ENCODE data around the gene BRINP2.

The BRINP2 gene

DNA sequence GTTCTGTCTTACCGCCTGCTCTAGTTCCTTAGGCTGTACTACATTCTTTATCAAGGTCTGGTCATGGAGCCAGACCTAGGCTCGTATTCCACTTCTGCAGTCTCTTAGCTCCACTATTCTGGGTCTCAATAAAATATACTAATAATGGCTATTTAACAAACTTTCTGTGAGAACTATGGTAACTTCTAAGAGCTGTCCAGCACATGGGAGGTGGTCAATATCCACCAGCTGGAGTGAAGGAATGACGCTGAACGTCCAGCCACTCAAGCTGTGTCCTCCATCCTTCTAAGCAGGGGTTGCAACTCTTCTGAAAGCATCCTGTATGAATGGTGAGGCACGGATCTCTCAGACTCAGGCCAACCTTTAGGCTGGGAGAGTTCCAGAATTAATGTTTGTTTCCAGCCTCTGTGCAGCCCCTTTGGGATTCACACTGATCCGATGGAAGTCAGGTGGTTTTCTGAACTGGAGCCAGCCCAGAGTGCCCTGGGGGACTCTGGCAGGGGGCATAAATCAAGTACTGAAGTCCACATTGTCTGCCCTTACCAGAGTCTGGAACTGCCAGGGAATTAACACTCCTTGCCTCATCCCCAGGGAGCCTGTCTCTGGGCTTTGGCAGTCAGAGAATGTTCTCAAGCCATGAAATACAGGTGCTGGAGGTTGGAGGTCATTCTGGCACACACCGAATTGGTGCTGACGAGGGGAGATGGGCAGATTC lies 57.4 kb downstream of the BRINP2 start:
- no peak for DNase-seq

DNA sequence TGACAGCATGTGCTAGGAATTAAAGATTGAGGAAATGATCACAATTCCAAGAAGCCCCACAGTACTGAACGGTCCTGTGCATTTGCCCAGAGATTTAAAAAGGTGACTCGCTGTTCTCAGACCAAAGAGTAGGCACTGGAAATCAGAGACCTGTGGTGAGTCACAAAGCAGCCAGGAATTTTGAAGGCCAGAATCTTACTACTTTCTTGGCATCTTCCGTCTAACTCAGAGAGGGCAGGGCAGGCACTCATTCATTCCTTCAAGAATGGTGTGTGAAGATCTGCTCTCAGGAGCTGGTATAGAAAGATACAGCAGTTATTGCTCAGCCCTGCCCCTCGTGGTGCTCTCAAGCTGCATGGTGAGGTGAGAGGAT lies 57.9 kb downstream of the BRINP2 start:
- DNase-seq = no peak

DNA sequence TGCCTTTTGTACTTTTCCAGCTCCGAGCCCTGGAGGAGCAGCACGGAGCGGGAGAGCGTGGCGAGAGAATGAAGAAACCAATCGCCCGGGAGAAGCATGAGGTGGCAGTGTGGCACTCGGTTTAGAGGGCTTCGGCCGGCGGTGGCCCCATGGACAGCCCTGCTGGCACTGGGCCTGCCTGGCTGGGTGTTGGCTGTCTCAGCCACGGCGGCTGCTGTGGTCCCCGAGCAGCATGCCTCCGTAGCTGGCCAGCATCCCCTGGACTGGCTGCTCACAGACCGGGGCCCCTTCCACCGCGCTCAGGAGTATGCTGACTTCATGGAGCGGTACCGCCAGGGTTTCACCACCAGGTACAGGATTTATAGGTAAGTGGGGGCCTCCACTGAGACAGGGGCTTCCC lies 59.0 kb downstream of the BRINP2 start:
- DNase-seq = no peak

DNA sequence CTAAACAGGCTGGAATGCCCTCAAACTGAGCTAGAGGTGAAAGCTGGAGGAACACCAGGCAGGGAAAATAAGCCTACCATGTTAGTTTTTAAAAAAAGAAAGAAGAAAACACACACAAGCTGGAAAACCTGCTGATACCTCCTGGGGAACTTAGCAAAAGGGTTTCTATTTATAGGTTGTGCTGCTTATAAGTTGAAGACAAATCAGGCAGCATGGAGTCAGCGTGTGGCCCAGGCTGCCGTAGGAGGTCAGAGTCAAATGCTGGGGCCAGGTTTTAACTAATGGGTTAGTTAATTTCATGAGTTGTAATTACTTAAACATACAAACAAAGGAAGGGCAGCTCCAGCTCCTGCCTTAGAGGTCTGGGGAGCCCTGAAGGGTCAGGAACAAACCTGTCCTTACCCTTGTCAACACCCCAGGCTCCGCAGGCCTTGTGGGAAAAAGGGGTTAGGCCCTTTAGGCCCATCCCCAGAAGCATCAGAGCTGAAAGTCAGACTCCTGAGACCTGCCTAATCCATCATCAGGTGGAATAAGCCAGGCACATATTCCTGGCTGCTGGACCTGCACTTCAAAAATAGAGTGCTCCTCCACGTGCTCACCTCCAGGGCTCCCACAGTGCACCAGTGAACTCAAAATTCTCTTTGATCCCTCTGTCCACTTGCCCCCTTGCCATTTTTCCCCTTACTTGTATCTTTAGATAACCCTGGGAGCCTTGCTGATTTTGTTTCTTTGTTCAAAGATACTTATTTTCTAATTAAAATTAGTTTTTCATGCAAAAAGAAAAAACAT lies 59.7 kb downstream of the BRINP2 start:
- DNase-seq = no peak

DNA sequence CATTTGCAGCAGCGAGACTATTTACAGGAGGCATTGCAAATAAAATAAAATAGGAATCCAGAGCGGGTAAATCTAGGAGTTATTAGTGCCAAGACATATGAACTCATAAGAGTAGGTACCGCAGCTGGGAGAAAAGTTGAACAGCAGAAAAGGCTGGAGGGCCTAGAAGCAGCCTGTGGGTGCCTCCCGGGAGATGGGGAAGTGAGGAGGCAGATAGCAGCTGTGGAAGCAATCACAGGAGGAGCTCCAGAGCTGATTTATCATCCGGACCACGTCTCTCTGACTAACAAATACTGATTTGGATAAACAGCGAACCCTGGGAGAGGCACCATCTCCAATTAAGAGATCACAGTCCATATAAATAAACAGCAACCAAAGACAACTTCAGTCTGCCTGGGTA lies 64.6 kb downstream of the BRINP2 start:
- no peak for DNase-seq

DNA sequence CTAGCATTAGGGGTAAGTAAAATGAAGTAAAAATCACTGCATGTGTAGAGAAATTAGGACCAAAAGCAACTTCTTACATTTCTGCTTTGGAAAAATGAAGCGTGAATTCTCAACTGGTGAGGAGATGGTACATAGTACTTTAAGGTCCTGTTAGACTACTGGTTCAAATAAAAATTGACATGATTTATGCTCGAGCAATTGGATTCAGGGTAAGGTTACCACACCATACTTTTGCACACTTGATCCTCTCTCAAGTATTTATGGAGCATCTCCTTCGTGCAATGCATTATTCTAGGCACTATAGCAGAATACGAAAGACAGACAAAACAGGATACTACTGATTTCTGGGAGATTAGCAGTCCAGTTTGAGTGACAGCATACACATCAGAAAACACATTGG lies 66.2 kb downstream of the BRINP2 start:
- no peak for DNase-seq

DNA sequence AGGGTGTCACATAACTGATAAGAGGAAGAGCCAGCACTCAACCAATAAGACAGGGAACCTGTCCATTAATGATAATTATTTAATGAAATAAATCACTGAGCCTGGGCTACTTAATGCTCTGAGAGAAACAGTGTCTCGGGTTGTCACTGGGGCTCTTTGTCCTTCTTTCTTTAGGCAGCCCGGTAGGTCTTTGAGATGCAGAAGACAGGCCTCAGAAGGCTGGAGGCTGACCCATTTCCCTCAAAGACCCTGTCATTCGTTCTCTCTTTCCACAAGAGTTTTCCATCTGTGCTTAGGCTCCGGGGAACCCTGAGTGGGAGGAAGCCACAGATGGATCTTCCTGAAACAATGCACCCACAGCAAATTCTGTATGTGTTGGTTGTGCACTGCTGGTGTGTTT lies 68.2 kb downstream of the BRINP2 start:
- DNase-seq = no peak

DNA sequence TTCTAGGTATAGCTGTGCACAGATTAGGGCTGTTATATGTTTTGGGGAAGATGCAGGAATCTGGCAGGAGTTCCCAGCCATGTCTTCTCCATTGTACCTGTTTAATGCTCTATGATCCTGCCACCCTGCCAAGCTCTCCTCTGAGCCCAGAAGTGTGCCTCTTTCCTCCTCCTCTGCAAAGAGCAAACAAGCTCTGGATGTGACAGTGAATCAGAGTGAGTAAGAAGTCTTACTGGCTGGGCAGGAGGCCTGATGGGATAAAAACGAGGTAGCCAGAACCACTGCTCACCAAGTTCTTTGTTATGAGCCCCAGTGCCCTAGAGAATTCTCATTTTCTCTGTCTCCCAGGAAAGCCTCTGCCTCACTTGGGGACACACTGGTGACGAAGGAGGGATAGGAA lies 69.0 kb downstream of the BRINP2 start:
- DNase-seq = no peak

DNA sequence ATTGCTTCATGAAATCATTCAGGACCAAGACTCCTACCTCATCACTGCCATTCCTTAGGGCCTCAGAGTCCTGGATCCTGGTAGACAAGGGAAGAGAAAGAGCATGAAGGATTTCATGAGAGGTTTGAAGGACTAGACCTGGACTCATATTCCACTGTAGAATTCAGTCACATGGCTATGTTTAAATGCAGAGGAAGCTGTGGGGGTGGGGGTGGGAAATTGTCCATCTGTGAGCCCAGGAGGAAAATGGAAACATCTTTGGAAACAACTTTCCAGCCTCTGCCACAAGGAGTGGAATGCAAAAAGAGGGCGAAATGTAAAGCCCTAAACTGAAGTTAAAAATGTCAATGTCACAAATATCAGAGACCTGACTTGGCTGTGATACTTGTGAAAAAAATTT lies 73.0 kb downstream of the BRINP2 start:
- DNase-seq = no peak

DNA sequence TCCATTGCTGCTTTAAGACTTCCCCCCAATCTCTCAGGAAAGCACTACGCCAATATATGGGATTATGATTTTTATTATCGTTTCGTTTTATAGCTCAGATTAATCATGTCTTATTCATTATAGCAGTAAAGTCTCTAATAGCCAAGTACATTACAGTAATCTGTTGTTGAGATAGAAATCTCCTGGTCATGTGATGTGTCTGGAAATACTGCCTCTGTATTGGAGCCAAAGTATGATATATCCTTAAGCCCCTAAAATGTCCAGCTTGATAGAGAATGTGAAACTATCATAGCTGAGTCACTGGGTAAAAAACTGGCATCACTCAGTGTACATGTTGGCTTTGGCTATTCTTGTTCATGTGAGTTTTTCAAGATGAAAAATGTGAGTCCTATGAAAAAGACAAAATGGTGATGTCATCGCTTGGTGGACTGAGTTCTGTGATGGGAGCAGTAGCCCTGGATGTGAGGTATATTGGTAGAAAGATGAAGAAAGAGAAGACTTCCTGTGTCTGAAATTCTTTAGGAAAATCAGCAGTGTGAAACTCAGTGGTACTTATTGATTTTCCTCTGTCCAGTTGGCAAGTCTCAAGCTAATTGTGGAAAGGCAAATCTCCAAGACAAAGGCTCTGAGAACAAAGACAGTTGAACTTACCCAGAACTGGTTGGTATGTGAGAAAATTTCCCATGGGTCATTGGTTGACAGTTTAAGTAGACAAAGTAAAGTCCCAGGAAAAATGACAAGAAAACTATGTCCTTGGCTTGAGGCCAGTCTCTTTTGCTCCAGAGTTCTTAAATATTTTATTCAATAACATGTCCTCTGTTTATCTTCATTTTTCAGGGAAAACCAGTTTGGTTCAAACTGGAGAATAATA lies 76.2 kb downstream of the BRINP2 start:
- DNase-seq = no peak

DNA sequence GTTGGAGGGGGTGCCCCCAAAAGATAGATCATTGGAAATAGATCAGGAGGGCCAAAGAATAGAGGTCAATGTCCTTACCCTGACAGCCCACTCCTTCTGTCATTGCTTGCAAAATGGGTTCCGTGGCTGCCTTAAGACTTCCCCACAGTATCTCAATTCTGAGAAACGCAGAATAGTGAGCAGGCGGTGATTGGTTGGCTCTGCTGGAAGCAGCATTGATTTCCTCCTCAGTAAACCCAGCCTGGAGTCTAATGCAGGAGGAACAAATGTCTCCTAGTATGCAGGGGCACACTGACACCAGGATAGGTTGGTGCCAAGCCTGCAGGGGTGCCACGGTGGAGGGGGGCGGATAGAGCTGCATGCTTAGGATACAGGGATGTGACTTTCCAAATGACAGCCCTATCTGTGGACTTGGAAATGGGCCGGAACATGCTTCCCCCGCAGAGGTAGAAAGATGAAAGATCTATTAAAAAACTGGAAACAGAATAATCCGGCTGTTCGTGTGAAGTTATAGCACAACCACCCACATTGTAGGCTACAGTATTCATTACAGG lies 76.9 kb downstream of the BRINP2 start:
- DNase-seq = no peak

DNA sequence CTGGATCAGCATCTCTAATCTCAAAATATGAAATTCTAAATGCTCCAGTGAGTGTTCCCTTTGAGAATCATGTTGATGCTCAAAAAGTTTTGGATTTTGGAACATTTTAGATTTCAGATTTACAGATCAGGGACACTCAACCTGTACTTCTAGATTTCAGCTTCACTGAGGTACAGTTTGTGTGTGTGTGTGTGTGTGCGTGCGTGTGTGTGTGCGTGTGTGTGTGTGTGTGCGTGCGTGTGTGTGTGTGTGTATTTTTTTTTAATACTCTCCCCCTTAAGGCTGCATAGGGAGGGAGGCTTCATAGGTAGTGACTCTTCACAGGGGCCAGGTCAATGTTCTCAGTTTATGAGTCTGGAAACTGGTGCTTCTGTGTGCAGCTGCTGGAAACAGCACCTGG lies 77.5 kb downstream of the BRINP2 start:
- DNase-seq = no peak

DNA sequence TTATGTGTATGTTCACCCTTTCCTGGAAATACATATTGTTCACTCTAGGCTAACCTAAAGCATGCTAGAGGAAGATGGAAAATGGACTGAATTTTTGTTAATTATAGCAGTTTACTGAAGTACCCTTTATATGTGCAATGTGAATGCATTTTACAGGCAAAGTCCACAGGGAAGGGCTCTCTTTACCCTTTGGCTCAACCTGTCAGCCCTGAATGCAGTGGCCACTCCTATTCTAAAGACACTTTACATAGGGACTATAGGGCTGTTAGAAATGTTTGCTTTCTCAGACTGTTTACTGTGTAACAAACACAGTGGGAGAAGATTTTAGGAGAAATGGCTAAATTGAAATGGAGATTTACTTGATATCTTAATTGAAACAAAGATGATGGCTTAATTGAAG lies 78.5 kb downstream of the BRINP2 start:
- no peak for DNase-seq

DNA sequence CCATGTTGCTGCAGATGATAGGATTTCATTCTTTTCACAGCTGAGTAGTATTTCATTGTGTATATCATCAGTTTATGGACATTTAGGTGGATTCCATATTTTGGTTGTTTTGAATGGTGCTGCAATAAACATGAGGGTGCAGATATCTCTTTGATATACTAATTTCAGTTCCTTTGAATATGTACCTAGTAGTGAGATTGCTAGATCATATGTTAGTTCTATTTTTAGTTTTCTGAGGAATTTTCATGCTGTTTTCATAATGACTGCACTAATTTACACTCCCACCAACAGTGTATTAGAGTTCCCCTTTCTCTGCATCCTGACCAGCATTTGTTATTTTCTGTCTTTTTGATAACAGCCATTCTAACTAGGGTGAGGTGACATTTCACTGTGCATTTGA lies 82.1 kb downstream of the BRINP2 start:
- DNase-seq = no peak

DNA sequence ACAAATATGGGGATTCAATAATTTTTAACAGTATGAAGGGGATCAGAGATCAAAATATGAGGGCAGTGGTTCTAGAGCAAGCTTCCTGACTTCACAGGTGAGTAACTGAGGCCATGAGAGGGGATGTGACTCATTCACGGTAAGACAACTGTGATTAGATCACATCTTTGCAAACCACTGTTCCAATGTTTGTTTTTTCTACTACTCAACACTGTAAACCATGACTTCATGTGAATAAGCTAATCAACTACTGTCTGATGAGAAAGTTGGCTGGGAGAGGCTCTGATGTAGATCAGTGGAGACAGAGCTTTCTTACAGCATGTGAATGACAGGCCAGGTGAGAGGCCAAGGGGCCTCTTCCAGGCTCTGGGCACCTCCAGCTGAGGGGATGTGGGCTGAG lies 84.7 kb downstream of the BRINP2 start:
- DNase-seq = no peak

DNA sequence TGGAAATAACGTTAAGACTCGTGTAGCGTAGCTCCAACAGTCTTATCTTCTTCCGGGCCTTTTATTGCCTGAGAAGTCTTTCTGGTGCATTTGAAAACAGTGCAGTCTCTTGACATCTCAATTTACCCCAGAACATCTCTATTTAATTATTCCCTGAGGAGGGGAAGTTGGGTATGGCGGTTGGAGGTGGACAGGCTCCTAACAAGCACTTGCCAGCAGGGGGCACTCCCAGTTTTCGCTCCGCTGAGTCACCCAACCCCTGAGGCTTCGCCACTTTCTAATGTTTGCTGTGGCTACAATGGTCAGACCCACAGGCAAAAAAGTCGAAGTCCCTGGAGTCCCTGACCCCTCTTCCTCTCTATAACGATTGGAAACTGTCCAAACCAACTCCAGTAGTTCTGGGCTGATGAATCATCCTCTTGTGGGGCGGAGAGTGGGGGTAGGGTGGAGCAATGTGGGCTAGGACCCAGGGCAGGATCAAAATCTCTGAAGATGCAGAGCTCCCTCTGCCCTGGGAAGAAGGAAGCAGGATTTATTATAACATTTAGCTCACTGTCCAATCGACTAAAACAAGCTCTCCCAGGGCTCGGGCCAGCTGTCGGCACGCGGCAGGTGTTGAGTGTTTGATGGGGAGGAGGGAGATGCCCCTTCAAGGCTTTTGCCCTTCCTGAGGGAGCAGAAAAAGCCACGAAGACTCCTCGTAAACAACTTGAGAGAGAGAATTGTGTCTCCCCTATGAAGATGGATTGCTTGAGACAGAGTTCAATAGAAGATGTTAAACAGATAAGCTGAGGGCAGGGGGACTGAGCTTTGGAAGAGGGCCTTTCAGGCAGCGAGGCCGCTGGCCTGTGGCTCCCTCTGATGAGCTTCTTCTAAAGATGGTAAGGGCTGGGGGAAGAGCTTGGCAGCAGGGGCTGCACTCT lies 85.7 kb downstream of the BRINP2 start:
- no peak for DNase-seq

DNA sequence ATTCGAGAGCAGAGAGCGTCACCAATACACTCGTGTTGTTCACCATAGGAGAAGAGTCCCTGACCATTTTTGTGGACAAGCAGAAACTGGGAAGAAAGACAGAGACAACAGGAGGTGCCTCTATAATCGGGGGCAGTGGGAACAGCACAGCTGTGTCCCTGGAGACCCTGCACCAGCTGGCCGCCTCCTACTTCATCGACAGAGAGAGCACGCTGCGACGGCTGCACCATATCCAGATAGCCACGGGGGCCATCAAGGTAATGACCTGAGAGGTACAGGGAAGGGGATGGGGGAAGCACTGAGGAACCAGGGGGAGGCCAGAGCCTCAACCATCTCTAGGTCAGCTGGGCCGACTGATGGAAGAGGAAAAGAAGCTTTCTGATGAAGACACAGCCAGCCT lies 86.4 kb downstream of the BRINP2 start:
- no peak for DNase-seq

DNA sequence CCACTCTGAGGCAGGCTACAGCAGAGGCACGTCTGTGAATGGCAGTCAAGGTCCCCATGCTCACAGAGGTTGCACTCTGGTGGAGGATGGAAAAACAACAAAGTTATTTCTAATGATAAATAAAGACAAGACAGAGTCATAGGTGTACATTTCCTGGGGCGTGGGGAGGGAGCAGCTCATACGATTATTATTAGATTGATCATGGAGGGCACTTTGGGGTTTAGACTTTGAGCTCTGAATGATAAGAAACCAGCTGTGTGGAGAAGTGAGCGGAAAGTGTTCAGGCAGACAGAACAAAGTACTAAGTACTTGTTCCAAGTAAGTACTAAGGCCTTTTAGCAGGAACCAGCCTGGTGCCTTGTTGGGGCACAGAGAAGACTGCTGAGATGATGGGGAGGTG lies 86.8 kb downstream of the BRINP2 start:
- no peak for DNase-seq

DNA sequence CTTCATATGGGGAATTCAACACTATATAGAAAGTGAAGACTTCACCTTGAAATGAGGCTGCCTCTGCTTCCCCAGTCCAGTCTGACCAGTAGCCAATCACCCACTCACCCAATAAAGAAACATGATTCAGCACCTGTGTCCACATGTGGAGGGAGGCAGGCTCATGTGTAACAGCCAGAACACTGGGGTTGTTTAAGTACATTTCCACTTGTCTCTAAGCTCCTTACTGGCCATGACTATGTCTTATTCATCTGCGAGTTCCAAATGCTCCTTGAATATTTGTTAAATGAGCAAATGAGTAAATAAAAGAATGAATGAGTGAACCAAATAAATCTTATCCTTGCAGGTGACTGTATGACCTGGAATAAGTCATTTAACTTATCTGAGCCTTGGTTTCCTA lies 100.1 kb downstream of the BRINP2 start:
- DNase-seq = no peak

DNA sequence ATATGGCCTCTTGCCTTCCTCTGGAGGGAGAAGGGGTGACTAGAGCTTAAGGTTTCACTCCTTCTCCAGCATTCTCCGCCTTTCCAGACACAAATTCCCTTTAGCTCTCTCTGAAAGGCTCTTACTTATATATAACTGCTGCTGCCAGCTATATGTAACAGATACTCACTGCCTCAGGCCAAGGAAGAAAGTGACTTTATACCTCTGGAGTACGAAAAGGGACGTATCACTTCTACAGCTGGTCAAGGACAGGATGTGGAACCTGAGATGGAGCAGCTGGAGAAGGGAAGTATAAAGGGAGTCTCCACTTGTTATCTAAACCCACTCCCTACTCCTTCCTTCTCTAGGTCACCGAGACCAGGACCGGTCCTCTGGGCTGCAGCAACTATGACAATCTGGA lies 102.4 kb downstream of the BRINP2 start:
- DNase-seq = no peak

DNA sequence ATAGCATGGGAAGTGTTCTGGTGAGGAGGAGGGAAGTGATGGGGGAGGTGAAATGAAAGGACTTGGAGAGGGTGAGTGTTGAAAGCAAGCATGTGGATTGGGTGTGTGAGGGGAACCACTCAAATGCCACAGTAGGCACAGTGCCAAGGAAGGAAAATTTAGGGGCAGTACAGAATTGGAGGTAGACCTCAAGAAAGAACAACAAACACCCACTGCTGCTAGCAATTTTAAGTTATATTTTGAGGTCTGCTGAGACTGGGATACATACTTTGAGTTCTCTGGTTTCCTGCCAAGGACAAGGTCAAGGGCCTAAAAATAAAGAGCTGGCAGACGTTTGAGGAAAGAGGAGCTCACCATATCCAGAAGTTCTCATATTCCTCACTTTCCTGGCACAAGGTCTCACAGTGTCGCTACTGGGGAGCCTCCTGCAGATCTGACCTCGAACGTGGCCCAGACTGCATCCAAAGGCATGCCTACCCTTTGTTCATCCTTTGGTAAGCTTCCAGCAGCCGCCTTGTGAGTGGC lies 104.0 kb downstream of the BRINP2 start:
- no peak for DNase-seq

DNA sequence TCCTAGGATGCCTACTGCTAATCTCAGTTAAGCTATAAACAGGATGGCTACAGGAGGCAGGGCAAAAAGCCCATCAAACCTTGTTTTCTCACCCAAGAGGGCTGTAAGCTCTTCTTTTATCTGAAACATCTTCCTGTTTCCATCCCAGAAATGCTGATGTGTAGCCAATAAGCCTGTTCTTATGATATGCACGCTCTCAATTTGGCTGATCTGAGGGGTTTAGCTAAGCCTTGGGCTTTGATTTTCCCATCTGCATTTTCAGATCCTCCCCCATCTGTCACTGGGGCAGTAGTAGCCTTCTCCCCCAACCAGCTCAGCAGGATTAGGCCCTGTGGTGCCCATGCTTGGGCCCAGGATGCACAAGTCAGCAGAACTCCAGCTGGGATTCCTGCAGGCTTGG lies 105.0 kb downstream of the BRINP2 start:
- no peak for DNase-seq

Data from SW 1271 (cell line).